OCI-LY1 (cell line): ENCODE results near the gene PRSS21.

Source experiments
- H2AFZ ChIP-seq: fragments of 200-600 bp; sonication (generic), shearing (Covaris generic); 2 replicates; pipeline ENCODE4 v1.6.0; 2014; ENCODE audit warnings: antibody characterized with exemption, mild to moderate bottlenecking, low read length
- H3F3A ChIP-seq: fragments of 200-600 bp; sonication (generic), shearing (Covaris generic); 2 replicates; pipeline ENCODE4 v1.6.0; 2014; ENCODE audit warnings: mild to moderate bottlenecking, antibody characterized with exemption, low read length, moderate library complexity; ENCODE audit not compliant: insufficient read depth
- H3K27ac ChIP-seq: fragments of 200-600 bp; sonication (generic); 2 replicates; pipeline ENCODE4 v1.5.1; 2014; ENCODE audit warnings: low read length, mixed run types, mild to moderate bottlenecking, low read depth; ENCODE audit not compliant: poor library complexity, severe bottlenecking
- H3K27me3 ChIP-seq: fragments of 200-600 bp; sonication (generic); 2 replicates; pipeline ENCODE4 v1.6.0; 2014; ENCODE audit warnings: antibody characterized with exemption, mild to moderate bottlenecking, low read length, moderate library complexity; ENCODE audit not compliant: insufficient read depth
- H3K36me3 ChIP-seq: fragments of 200-600 bp; sonication (generic); 2 replicates; pipeline ENCODE4 v1.6.1; 2014; ENCODE audit warnings: mild to moderate bottlenecking, antibody characterized with exemption, low read length, moderate library complexity, mixed read lengths; ENCODE audit not compliant: insufficient read depth
- H3K4me1 ChIP-seq: fragments of 200-600 bp; sonication (generic); 2 replicates; pipeline ENCODE4 v1.5.1; 2014; ENCODE audit warnings: mild to moderate bottlenecking, low read length, moderate library complexity; ENCODE audit not compliant: insufficient read depth, severe bottlenecking
- H3K4me2 ChIP-seq: fragments of 200-600 bp; sonication (generic), shearing (Covaris generic); 2 replicates; pipeline ENCODE4 v1.6.1; 2014; ENCODE audit warnings: low read length
- H3K4me3 ChIP-seq: fragments of 200-600 bp; sonication (generic); 2 replicates; pipeline ENCODE4 v1.5.1; 2014; ENCODE audit warnings: low read length, low read depth, mild to moderate bottlenecking, mixed read lengths; ENCODE audit not compliant: poor library complexity, severe bottlenecking
- H3K79me2 ChIP-seq: fragments of 200-600 bp; shearing (Covaris generic); 2 replicates; pipeline ENCODE4 v1.6.1; 2016; ENCODE audit warnings: mixed run types, low read length, mixed read lengths; ENCODE audit not compliant: insufficient read depth
- H3K9ac ChIP-seq: fragments of 200-600 bp; sonication (generic), shearing (Covaris generic); 2 replicates; pipeline ENCODE4 v1.6.1; 2014; ENCODE audit warnings: mild to moderate bottlenecking, low read length, mixed read lengths
- H3K9me2 ChIP-seq: fragments of 200-600 bp; sonication (generic), shearing (Covaris generic); 2 replicates; pipeline ENCODE4 v1.6.1; 2014; ENCODE audit warnings: low read depth, mild to moderate bottlenecking, low read length, mixed read lengths
- H3K9me3 ChIP-seq: fragments of 200-600 bp; shearing (Covaris generic); 2 replicates; pipeline ENCODE4 v1.6.1; 2014; ENCODE audit warnings: low read length, mixed read lengths
- H4K20me1 ChIP-seq: fragments of 200-600 bp; sonication (generic), shearing (Covaris generic); 2 replicates; pipeline ENCODE4 v1.6.0; 2016; ENCODE audit warnings: mild to moderate bottlenecking, low read length; ENCODE audit not compliant: insufficient read depth
- CTCF ChIP-seq: fragments of 200-600 bp; sonication (generic), shearing (Covaris generic); IDR thresholded peaks from 2 replicates; pipeline ENCODE4 v1.5.1; 2017; ENCODE audit warnings: mild to moderate bottlenecking, antibody characterized with exemption, low read length, moderate library complexity, mixed read lengths
- EZH2 ChIP-seq: fragments of 200-600 bp; sonication (generic), shearing (Covaris generic); IDR thresholded peaks from 2 replicates; pipeline ENCODE4 v1.8.0; 2017; ENCODE audit warnings: borderline replicate concordance, mixed run types, mild to moderate bottlenecking, antibody characterized with exemption, low read length, moderate library complexity, mixed read lengths

Gene PRSS21

GRCh38 chr16:2857451-2858244, 40.6 kb downstream of the PRSS21 start, which contains the start of gene PRSS22:
PRSS22 (minus strand) TSS chr16:2858170; CDS start chr16:2858104, 66 bp downstream.
- Histone ChIP-seq H3K4me2 (no peak within 1 kb of the TSS), H3K9ac (no peak within 1 kb of the TSS), H2AFZ (no peak within 1 kb of the TSS), H3K4me3 (no peak within 1 kb of the TSS), H3K27ac (no peak within 1 kb of the TSS), H3K36me3 (no peaks in the 10 kb centered on the region), H3K79me2 (no peaks in the 10 kb centered on the region), H3F3A (no peaks in the 10 kb centered on the region), H4K20me1 (no peaks in the 10 kb centered on the region), H3K9me2 (no peaks in the 10 kb centered on the region), H3K4me1 (no peaks in the 10 kb centered on the region), H3K27me3 (no peaks in the 10 kb centered on the region; the same call in 1 of the 2 replicates), H3K9me3 (no peaks in the 10 kb centered on the region)
- TF ChIP-seq CTCF (no peak), EZH2 (no peak)

- no peaks in the 10 kb centered on the region for H4K20me1 ChIP-seq
- no peaks in the 10 kb centered on the region for H3K9me2 ChIP-seq
- H3K4me1 ChIP-seq, result no peaks in the 10 kb centered on the region
- TF ChIP-seq CTCF, result no peak
- no peak overlapping the region for H2AFZ ChIP-seq
- H3F3A ChIP-seq, result no peaks in the 10 kb centered on the region
- H3K36me3 ChIP-seq, result no peaks in the 10 kb centered on the region
- no peaks in the 10 kb centered on the region; the same call in 1 of the 2 replicates for H3K27me3 ChIP-seq
- no peaks in the 10 kb centered on the region for H3K79me2 ChIP-seq
- H3K9ac ChIP-seq, result no peak overlapping the region
- H3K27ac ChIP-seq, result no peak overlapping the region
- no peak overlapping the region for H3K4me3 ChIP-seq
- no peak overlapping the region for H3K4me2 ChIP-seq
- no peaks in the 10 kb centered on the region for H3K9me3 ChIP-seq
These were observed 41.4 kb downstream of the PRSS21 start for GRCh38 chr16:2858245-2859025.

- Histone ChIP-seq H2AFZ (no peak overlapping the region), H4K20me1 (no peaks in the 10 kb centered on the region), H3K4me1 (no peaks in the 10 kb centered on the region), H3K9me2 (no peaks in the 10 kb centered on the region), H3K4me3 (no peak overlapping the region), H3K4me2 (no peak overlapping the region), H3K9me3 (no peaks in the 10 kb centered on the region), H3K36me3 (no peaks in the 10 kb centered on the region), H3K27ac (no peak overlapping the region), H3K27me3 (no peaks in the 10 kb centered on the region; the same call in 1 of the 2 replicates), H3K79me2 (no peaks in the 10 kb centered on the region), H3F3A (no peaks in the 10 kb centered on the region), H3K9ac (no peak overlapping the region)
- TF ChIP-seq EZH2 (no peak), CTCF (no peak)
These were observed 42.7 kb downstream of the PRSS21 start for GRCh38 chr16:2859686-2860265.
